T follicular helper cell (primary cell): ENCODE data around the gene BIRC6.
"Not testable (repeated sequence)": the region's sequence is repeated elsewhere in the genome, so short reads cannot be mapped to it uniquely, and the experiment has no call there.

Experiments used
- DNase-seq: peaks from one replicate; pipeline ENCODE4 v3.0.0-alpha.2; 2020; ENCODE audit warnings: low read depth

BIRC6 gene

GRCh38 chr2:32446369-32446768, 89.5 kb downstream of the BIRC6 start:
- DNase-seq, result no peak

GRCh38 chr2:32450851-32451250, 94.0 kb downstream of the BIRC6 start:
- no peak for DNase-seq

DNA sequence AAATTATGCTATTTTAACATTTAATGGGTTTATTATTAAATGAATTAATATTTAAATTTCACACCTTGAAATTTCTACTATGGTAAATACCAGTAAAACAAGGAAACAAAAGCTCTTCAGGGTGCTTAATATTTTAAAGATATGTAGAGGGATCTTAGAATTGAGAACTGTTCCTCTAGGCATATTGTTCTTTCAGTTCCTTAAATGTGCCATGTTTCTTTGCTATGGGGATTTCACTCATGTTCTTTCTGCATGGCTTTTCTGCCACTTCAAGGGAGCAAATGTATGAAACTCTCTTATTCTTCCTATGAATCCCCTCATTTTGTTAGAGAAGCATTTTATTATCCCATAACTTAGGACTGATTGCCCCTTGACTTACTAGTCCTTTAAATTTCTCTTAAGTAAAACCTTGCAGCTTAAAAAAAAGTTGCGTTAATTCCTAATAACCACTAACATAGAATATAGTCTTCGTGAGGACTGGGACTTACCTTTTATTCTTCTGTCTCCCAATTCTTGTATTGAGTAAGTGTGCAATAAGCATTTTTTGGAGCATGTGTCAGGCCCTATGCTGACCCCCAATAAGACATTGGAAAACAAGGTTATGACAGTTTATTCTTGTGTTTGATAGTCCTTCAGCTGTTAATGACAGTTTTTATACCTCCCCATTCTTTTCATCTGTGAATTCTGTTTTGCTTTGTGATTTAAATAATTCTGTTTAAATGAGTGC, 95.7 kb downstream of the BIRC6 start:
- DNase-seq, result no peak

GRCh38 chr2:32453242-32454062, 96.6 kb downstream of the BIRC6 start:
- DNase-seq, result no peak

GRCh38 chr2:32455816-32456215, 99.0 kb downstream of the BIRC6 start:
- no peak for DNase-seq

DNA sequence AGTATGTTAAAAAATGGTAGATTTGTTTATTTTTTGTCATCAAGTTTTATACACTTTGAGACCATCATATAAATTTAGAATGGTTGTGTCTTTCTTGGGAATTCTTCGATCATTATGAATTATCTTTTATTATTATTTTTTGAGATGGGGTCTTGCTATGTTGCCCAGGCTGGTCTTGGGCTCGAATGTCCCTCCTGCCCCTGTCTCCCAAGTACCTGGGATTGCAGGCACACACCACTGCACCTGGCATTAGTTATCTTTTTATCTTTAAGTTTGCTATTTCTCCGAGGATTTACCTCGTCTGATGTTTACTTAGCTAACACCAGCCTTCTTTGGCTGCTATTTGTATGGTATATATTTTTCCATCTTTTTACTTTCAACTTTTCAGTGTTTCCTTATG, 100.0 kb downstream of the BIRC6 start:
- DNase-seq, result no peak

DNA sequence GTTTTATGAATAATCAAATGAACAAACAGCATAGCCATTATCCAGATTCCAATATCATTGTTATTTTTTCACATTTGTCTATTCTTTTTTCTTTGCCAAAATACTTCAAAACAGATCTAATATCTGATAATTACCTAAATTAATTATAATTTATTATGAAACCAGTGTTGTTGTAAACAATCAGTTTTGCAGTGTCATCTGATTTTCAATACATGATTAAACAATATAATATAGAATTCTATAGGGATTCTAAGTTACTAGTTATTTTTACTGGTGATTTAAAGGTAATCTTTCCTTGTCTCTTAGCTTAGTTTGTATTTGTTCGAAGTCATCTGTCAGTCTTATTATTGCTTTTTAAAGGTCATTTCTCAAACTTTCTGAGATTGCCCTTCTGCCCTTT, 101.0 kb downstream of the BIRC6 start:
- DNase-seq, result no peak

- DNase-seq, result not testable (repeated sequence)
Measured at GRCh38 chr2:32460861-32461260, 104.0 kb downstream of the BIRC6 start.

GRCh38 chr2:32463110-32463509, 106.3 kb downstream of the BIRC6 start:
- DNase-seq, result no peak

- DNase-seq, result no peak
Measured at GRCh38 chr2:32464431-32464830, 107.6 kb downstream of the BIRC6 start.

DNA sequence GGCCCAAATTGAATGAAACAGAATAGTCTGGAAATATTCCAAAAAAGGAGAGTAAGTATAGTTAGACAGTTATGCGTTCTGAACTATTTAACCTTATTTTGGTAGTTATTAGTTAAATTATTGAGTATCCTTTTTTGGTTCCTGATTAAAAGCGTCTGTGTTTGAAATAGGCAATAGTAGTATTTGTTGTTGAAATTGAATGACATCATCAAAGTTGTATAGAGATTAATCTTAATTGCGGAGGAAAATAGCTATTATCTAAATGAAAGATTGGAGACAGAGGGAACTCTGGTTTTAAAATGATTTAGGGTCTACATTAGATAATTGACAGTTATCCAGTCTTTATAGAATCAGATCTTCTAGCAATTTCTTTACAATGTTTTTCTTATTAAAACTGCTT, 115.8 kb downstream of the BIRC6 start:
- DNase-seq, result no peak

- no peak for DNase-seq
Measured at GRCh38 chr2:32474381-32474780, 117.6 kb downstream of the BIRC6 start.

GRCh38 chr2:32478889-32479620, 122.2 kb downstream of the BIRC6 start:
- DNase-seq, result no peak

DNA sequence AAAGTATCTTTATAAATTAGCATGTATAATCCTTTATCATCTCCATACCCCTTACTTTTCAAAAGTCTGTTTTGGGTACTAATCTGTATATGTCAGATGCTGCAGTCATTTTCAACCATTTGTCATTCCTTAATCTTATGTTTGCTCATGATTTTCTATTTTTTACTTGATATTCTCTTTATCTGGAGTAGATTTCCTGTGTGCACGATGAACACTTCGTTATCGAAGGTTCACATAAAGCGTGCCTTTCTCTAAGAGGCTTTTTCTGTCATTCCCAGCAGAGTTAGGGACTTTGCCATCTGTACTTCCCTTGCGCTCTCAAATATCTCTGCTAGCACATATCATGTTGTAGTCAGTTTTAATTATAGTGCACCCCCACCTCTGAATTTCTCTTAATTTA, 123.2 kb downstream of the BIRC6 start:
- no peak for DNase-seq

- DNase-seq, result no peak
Measured at GRCh38 chr2:32482471-32482870, 125.6 kb downstream of the BIRC6 start.

GRCh38 chr2:32484937-32485336, 128.1 kb downstream of the BIRC6 start:
- DNase-seq, result no peak

GRCh38 chr2:32485399-32485798, 128.6 kb downstream of the BIRC6 start:
- DNase-seq, result no peak

DNA sequence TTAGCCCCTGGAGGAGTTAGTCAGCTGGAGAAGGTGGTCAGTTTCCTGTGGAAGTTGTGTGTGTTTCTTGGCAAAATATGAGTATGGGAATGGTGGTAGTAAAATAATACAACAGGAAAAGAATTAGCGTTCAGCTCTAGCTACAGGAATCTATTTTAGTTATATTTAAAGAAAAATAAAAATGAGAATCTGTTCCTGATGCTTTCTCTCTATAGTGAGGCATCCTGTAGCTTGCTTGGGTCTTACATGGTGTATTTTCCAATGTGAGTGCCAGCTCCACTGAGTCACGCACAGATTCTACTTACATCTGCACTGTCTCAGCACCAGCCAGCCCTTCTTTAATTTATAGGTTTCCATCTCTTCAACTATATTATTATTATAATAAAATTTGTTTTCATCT, 132.2 kb downstream of the BIRC6 start:
- DNase-seq, result no peak

- no peak for DNase-seq
Measured at GRCh38 chr2:32491346-32491745, 134.5 kb downstream of the BIRC6 start.

- no peak for DNase-seq
Measured at GRCh38 chr2:32495139-32495538, 138.3 kb downstream of the BIRC6 start.

- DNase-seq, result no peak
Measured at GRCh38 chr2:32496662-32497061, 139.8 kb downstream of the BIRC6 start.

DNA sequence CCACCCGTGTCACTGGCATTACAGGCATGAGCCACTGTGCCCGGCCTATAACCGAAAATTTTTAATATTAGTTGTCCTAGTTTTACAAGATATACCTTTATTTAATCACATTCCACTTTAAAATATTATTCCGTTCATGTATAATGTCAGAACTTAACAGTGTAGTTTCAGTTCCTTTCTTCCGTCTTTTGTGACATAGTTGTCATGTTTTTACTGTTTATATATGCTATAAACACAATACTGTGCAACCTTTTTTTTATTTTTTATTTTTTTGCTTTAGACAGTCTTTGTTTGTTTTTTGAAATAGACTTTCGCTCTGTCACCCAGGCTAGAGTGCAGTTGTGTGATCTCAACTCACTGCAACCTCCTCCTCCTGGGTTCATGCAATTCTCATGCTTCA, 141.5 kb downstream of the BIRC6 start:
- no peak for DNase-seq

GRCh38 chr2:32502941-32503340, 146.1 kb downstream of the BIRC6 start:
- DNase-seq, result no peak
